Glutamatergic neuron (in vitro differentiated cells): ENCODE results near the gene ELMOD1. TPM values are rescaled to one million over a fixed set of nuclear protein-coding genes. Genes with fewer than 3 reads are reported as not detected.

Experiments used
- DNase-seq: peaks from one replicate; pipeline ENCODE4 v3.0.0; 2022
- H3K27ac Mint-ChIP-seq: one replicate; pipeline ENCODE4 v1.8.0; 2020; ENCODE audit warnings: mild to moderate bottlenecking, mixed read lengths, inconsistent platforms; ENCODE audit not compliant: unreplicated experiment
- H3K27me3 Mint-ChIP-seq: one replicate; pipeline ENCODE4 v1.8.0; 2020; ENCODE audit warnings: mild to moderate bottlenecking, moderate library complexity, mixed read lengths, inconsistent platforms; ENCODE audit not compliant: unreplicated experiment
- H3K36me3 Mint-ChIP-seq: one replicate; pipeline ENCODE4 v1.8.0; 2020; ENCODE audit warnings: mild to moderate bottlenecking, mixed read lengths, inconsistent platforms; ENCODE audit not compliant: unreplicated experiment
- H3K4me1 Mint-ChIP-seq: one replicate; pipeline ENCODE4 v1.8.0; 2020; ENCODE audit warnings: mild to moderate bottlenecking, low read depth, mixed read lengths, inconsistent platforms; ENCODE audit not compliant: unreplicated experiment
- H3K4me3 Mint-ChIP-seq: one replicate; pipeline ENCODE4 v1.8.0; 2020; ENCODE audit warnings: mild to moderate bottlenecking, mixed read lengths, inconsistent platforms; ENCODE audit not compliant: unreplicated experiment
- H3K9me3 Mint-ChIP-seq: one replicate; pipeline ENCODE4 v1.8.0; 2020; ENCODE audit warnings: mild to moderate bottlenecking, moderate library complexity, mixed read lengths, inconsistent platforms; ENCODE audit not compliant: unreplicated experiment
- CTCF ChIP-seq: fragments of 200-600 bp; sonication (generic); IDR thresholded peaks from one replicate; pipeline ENCODE4 v1.5.0; 2021; ENCODE audit not compliant: partially characterized antibody, unreplicated experiment
- total RNA-seq: library from RNA; stranded (reverse); fragmentation: NEBNext Ultra II Directional; extraction: Animal tissue kit (Norgen Biotek cat#: 25700); gene quantifications from one replicate; pipeline ENCODE4 v1.2.1, GENCODE V29; 2021; ENCODE audit not compliant: unreplicated experiment

Gene ELMOD1
- total RNA-seq, 1 donor from 2014 or later, result 0.81 TPM

- no peak overlapping the region for H3K27ac Mint-ChIP-seq
- H3K4me1 Mint-ChIP-seq, result no peaks in the 10 kb centered on the region
- DNase-seq, result no peak
- H3K27me3 Mint-ChIP-seq, result peaks cover 3% of the 10 kb centered on the region
- H3K9me3 Mint-ChIP-seq, result no peaks in the 10 kb centered on the region
- no peak overlapping the region for H3K4me3 Mint-ChIP-seq
- no peak for TF ChIP-seq CTCF
- no peaks in the 10 kb centered on the region for H3K36me3 Mint-ChIP-seq
Observed at GRCh38 chr11:107583629-107584195, 7.2 kb upstream of the ELMOD1 start.

GRCh38 chr11:107587306-107587979 lies 3.5 kb upstream of the ELMOD1 start:
- H3K27me3 Mint-ChIP-seq, result peaks cover 20% of the 10 kb centered on the region
- no peak for DNase-seq

GRCh38 chr11:107591378-107592230 lies 657 bp downstream of the ELMOD1 start:
- no peak for TF ChIP-seq CTCF
- peak; percentile 57 for DNase-seq
- Mint-ChIP-seq H3K4me1 (peaks cover 11% of the 10 kb centered on the region), H3K4me3 (peak overlapping the region; percentile 83), H3K27ac (no peak overlapping the region), H3K36me3 (no peaks in the 10 kb centered on the region), H3K27me3 (peaks cover 25% of the 10 kb centered on the region), H3K9me3 (peaks cover 9% of the 10 kb centered on the region)

More at GRCh38 chr11:107587306-107587979, 3.5 kb upstream of the ELMOD1 start:
- Mint-ChIP-seq H3K4me3 (no peak overlapping the region), H3K27ac (no peak overlapping the region), H3K4me1 (peaks cover 7% of the 10 kb centered on the region), H3K9me3 (peaks cover 9% of the 10 kb centered on the region), H3K36me3 (no peaks in the 10 kb centered on the region)
- no peak for TF ChIP-seq CTCF

GRCh38 chr11:107592231-107592590 lies 1.3 kb downstream of the ELMOD1 start:
- peaks cover 25% of the 10 kb centered on the region for H3K27me3 Mint-ChIP-seq
- TF ChIP-seq CTCF, result no peak
- DNase-seq, result no peak
- peaks cover 9% of the 10 kb centered on the region for H3K9me3 Mint-ChIP-seq
- H3K4me3 Mint-ChIP-seq, result peak overlapping the region; percentile 83
- H3K27ac Mint-ChIP-seq, result no peak overlapping the region
- no peaks in the 10 kb centered on the region for H3K36me3 Mint-ChIP-seq
- peaks cover 11% of the 10 kb centered on the region for H3K4me1 Mint-ChIP-seq

- DNase-seq, result no peak
- Mint-ChIP-seq H3K4me1 (peaks cover 11% of the 10 kb centered on the region), H3K4me3 (peak overlapping the region; percentile 83), H3K27me3 (peaks cover 25% of the 10 kb centered on the region), H3K27ac (no peak overlapping the region), H3K9me3 (peaks cover 9% of the 10 kb centered on the region), H3K36me3 (no peaks in the 10 kb centered on the region)
- TF ChIP-seq CTCF, result no peak
Observed at GRCh38 chr11:107592813-107593212, 1.9 kb downstream of the ELMOD1 start.
